ENCODE results near the gene SCAMP5. TPM values are rescaled to one million over a fixed set of nuclear protein-coding genes. Genes with fewer than 3 reads are reported as not detected.
A peak's percentile ranks its signal among the peaks of the same experiment; 100 is the strongest.

SCAMP5 gene
- total and polyA plus RNA-seq, 2 of the 13 experiments (the other 11 are each of a cell fraction or from before 2014, with no cell fraction given) = 34.3 to 49.0 TPM

DNA sequence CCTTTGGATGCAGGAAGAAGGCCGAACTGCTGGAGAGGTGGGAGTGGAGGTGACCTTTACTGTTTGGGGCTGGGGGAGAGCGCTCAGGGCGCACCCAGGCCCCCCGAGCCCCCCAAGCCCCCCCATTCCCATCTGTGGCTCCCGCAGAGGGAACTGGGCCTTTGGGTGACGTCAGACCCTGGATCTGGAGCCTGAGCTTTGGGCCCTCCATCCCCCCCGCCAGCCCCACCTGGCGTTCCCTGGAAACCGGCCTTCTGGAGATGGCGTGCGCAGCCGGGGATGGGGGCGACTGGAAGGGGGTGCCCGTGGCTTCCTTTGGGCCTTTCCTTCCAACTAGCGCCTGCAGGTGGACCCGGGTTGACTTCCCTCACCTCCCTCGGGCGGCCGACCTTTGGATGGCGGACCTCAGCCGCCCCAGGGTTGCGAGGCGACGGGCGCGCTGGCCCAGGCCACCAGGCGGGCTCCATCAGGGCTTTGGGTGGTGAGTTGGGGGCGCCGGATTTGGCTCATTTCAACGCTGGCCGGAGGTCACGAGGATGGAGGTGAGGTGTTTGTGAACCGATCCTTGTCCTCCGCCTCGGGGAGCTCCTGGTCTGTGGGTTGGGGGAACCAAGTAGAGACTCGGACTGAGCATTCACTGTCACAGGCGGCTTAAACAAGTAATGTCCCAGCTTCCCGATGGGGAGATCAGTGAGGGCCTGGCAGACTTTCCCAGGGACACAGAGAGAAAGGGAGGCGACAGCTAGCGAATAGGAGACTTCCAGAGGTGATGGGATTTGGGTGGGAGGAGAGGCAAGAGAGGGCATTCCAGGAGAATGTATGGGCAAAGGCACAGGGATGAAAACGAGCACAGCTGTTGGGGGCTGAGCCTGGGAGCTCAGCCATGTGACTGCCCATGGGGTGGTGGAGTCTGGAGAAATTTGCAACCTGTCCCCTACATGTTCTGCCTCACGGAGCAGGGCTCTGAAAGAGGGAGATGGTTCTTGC, 709 bp downstream of the SCAMP5 start (continued):
- TF ChIP-seq PRDM15 (CRISPR knock-in tag; IDR thresholded peaks at IDR 0.05) (no peak), CCAR2 (optimal IDR thresholded peaks at IDR 0.05; ENCODE audit: low read depth, low read length) (no peak), ATRX (CRISPR knock-in tag; IDR thresholded peaks at IDR 0.05; ENCODE audit: borderline replicate concordance) (no peak), AGO1 (IDR thresholded peaks at IDR 0.05; ENCODE audit: low read depth, low read length, poor library complexity, severe bottlenecking) (no peak), ATF2 (CRISPR knock-in tag; IDR thresholded peaks at IDR 0.05) (peak; percentile 53; the same call in 1 of the 2 replicates), ZNF713 (CRISPR knock-in tag; IDR thresholded peaks at IDR 0.05) (no peak), GTF3A (CRISPR knock-in tag; conservative IDR thresholded peaks at IDR 0.05) (peak; percentile 81; the same call in 1 of the 2 replicates), NBN (conservative IDR thresholded peaks at IDR 0.05) (no peak), ZNF333 (CRISPR knock-in tag; IDR thresholded peaks at IDR 0.05; ENCODE audit: borderline replicate concordance) (no peak), HMG20B (CRISPR knock-in tag; conservative IDR thresholded peaks at IDR 0.05) (no peak), ZKSCAN1 (IDR thresholded peaks at IDR 0.05; ENCODE audit: low read length) (no peak), GFI1 (CRISPR knock-in tag; IDR thresholded peaks at IDR 0.05; ENCODE audit: borderline replicate concordance) (no peak), ZMYM2 (CRISPR knock-in tag; IDR thresholded peaks at IDR 0.05) (no peak), USF2 (IDR thresholded peaks at IDR 0.05; ENCODE audit: low read depth, low read length) (no peak), USF2 (CRISPR knock-in tag; IDR thresholded peaks at IDR 0.05; ENCODE audit: borderline replicate concordance) (no peak), ZBTB49 (CRISPR knock-in tag; IDR thresholded peaks at IDR 0.05; ENCODE audit: borderline replicate concordance) (no peak), ZFP36L1 (CRISPR knock-in tag; IDR thresholded peaks at IDR 0.05) (no peak; the same call in 1 of the 2 replicates)

All from HepG2 (cell line).